K562 (cell line): ENCODE measurements around the gene IDS. TPM values are rescaled to one million over a fixed set of nuclear protein-coding genes. Genes with fewer than 3 reads are reported as not detected.

Source experiments
- ARHGAP35 ChIP-seq: fragments of 450-650 bp; IDR thresholded peaks from 2 replicates; pipeline ENCODE4 v1.6.1; 2018; ENCODE audit not compliant: partially characterized antibody
- BRF1 ChIP-seq: IDR thresholded peaks from 3 replicates; pipeline ENCODE4 v1.6.1; 2011; ENCODE audit warnings: borderline replicate concordance, mild to moderate bottlenecking; ENCODE audit not compliant: insufficient read length; ENCODE audit errors: extremely low read depth
- CLOCK ChIP-seq: fragments of 250-450 bp; sonication (Bioruptor Pico); IDR thresholded peaks from 2 replicates; pipeline ENCODE4 v1.4.0; 2020; ENCODE audit warnings: mild to moderate bottlenecking, moderate library complexity, borderline replicate concordance
- POLR2A ChIP-seq: fragments of 450-650 bp; conservative IDR thresholded peaks from 2 replicates; pipeline ENCODE4 v1.6.1; 2016
- POLR3A ChIP-seq: IDR thresholded peaks from 2 replicates; pipeline ENCODE4 v1.6.1; 2011; ENCODE audit warnings: borderline replicate concordance, mild to moderate bottlenecking, moderate library complexity; ENCODE audit not compliant: insufficient read length, insufficient read depth; ENCODE audit errors: extremely low read depth
- ZNF146 ChIP-seq: IDR thresholded peaks from one replicate; pipeline ENCODE4 v1.6.1; 2018; ENCODE audit warnings: missing compliant biosample characterization; ENCODE audit not compliant: unreplicated experiment
- ZNF263 ChIP-seq: sonication (generic); formaldehyde crosslinking; IDR thresholded peaks from 2 replicates; pipeline ENCODE4 v1.8.0; 2022; ENCODE audit warnings: mild to moderate bottlenecking, missing genetic modification reagents, borderline replicate concordance
- ZNF507 ChIP-seq: conservative IDR thresholded peaks from 2 replicates; pipeline ENCODE4 v1.6.1; 2017; ENCODE audit warnings: missing genetic modification characterization, missing compliant biosample characterization
- polyA plus RNA-seq, 8 experiments: library from polyadenylated mRNA; depleted of rRNA in 4 of 8; stranded (reverse) in 5 of 8; unstranded in 3 of 8; fragments of >200 nt; fragmentation: Nextera tagmentation in 2 of 8; fragmentation: Illumina TruSeq in 1 of 8; extraction: Ambion mirVana in 2 of 8; extraction: Trizol in 1 of 8; gene quantifications; 2 replicates each; pipeline versions ENCODE4 v1.2.1 to v1.2.3, GENCODE V29; 2011 to 2014; ENCODE audit warnings: inconsistent platforms in 1 of 8, missing spikeins in 1 of 8
- total RNA-seq, 7 experiments: library from RNA; depleted of rRNA in 6 of 7; stranded (reverse); fragments of >200 nt in 6 of 7; fragmentation: Illumina TruSeq in 2 of 7; extraction: Trizol in 2 of 7; gene quantifications; 2 replicates each; pipeline versions ENCODE4 v1.2.1 to v1.2.3, GENCODE V29; 2011 to 2021; ENCODE audit warnings: low replicate concordance in 1 of 7
- TF ChIP-seq, protein P1 (sequence below): fragments of 450-650 bp; IDR thresholded peaks from 2 replicates; pipeline ENCODE4 v1.6.1; 2016; ENCODE audit warnings: mild to moderate bottlenecking, moderate library complexity
- TF ChIP-seq, protein P2 (sequence below): fragments of 150-350 bp; conservative IDR thresholded peaks from 2 replicates; pipeline ENCODE4 v1.6.1; 2014; ENCODE audit warnings: low read length

The IDS gene
- total and polyA plus RNA-seq, 9 of the 15 experiments (the other 6 are each of a cell fraction or from before 2014, with no cell fraction given): 2.0 to 18.6 (median 8.6) TPM

- TF ChIP-seq, protein P1, sequence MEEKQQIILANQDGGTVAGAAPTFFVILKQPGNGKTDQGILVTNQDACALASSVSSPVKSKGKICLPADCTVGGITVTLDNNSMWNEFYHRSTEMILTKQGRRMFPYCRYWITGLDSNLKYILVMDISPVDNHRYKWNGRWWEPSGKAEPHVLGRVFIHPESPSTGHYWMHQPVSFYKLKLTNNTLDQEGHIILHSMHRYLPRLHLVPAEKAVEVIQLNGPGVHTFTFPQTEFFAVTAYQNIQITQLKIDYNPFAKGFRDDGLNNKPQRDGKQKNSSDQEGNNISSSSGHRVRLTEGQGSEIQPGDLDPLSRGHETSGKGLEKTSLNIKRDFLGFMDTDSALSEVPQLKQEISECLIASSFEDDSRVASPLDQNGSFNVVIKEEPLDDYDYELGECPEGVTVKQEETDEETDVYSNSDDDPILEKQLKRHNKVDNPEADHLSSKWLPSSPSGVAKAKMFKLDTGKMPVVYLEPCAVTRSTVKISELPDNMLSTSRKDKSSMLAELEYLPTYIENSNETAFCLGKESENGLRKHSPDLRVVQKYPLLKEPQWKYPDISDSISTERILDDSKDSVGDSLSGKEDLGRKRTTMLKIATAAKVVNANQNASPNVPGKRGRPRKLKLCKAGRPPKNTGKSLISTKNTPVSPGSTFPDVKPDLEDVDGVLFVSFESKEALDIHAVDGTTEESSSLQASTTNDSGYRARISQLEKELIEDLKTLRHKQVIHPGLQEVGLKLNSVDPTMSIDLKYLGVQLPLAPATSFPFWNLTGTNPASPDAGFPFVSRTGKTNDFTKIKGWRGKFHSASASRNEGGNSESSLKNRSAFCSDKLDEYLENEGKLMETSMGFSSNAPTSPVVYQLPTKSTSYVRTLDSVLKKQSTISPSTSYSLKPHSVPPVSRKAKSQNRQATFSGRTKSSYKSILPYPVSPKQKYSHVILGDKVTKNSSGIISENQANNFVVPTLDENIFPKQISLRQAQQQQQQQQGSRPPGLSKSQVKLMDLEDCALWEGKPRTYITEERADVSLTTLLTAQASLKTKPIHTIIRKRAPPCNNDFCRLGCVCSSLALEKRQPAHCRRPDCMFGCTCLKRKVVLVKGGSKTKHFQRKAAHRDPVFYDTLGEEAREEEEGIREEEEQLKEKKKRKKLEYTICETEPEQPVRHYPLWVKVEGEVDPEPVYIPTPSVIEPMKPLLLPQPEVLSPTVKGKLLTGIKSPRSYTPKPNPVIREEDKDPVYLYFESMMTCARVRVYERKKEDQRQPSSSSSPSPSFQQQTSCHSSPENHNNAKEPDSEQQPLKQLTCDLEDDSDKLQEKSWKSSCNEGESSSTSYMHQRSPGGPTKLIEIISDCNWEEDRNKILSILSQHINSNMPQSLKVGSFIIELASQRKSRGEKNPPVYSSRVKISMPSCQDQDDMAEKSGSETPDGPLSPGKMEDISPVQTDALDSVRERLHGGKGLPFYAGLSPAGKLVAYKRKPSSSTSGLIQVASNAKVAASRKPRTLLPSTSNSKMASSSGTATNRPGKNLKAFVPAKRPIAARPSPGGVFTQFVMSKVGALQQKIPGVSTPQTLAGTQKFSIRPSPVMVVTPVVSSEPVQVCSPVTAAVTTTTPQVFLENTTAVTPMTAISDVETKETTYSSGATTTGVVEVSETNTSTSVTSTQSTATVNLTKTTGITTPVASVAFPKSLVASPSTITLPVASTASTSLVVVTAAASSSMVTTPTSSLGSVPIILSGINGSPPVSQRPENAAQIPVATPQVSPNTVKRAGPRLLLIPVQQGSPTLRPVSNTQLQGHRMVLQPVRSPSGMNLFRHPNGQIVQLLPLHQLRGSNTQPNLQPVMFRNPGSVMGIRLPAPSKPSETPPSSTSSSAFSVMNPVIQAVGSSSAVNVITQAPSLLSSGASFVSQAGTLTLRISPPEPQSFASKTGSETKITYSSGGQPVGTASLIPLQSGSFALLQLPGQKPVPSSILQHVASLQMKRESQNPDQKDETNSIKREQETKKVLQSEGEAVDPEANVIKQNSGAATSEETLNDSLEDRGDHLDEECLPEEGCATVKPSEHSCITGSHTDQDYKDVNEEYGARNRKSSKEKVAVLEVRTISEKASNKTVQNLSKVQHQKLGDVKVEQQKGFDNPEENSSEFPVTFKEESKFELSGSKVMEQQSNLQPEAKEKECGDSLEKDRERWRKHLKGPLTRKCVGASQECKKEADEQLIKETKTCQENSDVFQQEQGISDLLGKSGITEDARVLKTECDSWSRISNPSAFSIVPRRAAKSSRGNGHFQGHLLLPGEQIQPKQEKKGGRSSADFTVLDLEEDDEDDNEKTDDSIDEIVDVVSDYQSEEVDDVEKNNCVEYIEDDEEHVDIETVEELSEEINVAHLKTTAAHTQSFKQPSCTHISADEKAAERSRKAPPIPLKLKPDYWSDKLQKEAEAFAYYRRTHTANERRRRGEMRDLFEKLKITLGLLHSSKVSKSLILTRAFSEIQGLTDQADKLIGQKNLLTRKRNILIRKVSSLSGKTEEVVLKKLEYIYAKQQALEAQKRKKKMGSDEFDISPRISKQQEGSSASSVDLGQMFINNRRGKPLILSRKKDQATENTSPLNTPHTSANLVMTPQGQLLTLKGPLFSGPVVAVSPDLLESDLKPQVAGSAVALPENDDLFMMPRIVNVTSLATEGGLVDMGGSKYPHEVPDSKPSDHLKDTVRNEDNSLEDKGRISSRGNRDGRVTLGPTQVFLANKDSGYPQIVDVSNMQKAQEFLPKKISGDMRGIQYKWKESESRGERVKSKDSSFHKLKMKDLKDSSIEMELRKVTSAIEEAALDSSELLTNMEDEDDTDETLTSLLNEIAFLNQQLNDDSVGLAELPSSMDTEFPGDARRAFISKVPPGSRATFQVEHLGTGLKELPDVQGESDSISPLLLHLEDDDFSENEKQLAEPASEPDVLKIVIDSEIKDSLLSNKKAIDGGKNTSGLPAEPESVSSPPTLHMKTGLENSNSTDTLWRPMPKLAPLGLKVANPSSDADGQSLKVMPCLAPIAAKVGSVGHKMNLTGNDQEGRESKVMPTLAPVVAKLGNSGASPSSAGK: no peak
- TF ChIP-seq POLR3A (no peak), BRF1 (no peak), ZNF146 (CRISPR knock-in tag) (no peak), ZNF507 (tag) (no peak), CLOCK (CRISPR knock-in tag) (no peak), ZNF263 (CRISPR knock-in tag) (peak; percentile 85; the same call in 1 of the 2 replicates), ARHGAP35 (no peak), POLR2A (no peak)
- TF ChIP-seq, protein P2, sequence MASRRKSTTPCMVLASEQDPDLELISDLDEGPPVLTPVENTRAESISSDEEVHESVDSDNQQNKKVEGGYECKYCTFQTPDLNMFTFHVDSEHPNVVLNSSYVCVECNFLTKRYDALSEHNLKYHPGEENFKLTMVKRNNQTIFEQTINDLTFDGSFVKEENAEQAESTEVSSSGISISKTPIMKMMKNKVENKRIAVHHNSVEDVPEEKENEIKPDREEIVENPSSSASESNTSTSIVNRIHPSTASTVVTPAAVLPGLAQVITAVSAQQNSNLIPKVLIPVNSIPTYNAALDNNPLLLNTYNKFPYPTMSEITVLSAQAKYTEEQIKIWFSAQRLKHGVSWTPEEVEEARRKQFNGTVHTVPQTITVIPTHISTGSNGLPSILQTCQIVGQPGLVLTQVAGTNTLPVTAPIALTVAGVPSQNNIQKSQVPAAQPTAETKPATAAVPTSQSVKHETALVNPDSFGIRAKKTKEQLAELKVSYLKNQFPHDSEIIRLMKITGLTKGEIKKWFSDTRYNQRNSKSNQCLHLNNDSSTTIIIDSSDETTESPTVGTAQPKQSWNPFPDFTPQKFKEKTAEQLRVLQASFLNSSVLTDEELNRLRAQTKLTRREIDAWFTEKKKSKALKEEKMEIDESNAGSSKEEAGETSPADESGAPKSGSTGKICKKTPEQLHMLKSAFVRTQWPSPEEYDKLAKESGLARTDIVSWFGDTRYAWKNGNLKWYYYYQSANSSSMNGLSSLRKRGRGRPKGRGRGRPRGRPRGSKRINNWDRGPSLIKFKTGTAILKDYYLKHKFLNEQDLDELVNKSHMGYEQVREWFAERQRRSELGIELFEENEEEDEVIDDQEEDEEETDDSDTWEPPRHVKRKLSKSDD: no peak
These were observed 34.4 kb upstream of the IDS start (continued) for GRCh38 chrX:149539283-149540130.
